Stimulated activated naive CD8-positive, alpha-beta T cell treated with anti-CD3 and anti-CD28 coated beads, Interleukin-15, Interleukin-2, amounts not matched to agents 100 U/mL and 50 U/mL, for 24 hours (primary cell): ENCODE results near the gene MAGEA8.
"Not testable (repeated sequence)": the region's sequence is repeated elsewhere in the genome, so short reads cannot be mapped to it uniquely, and the experiment has no call there.

ENCODE experiments used
- ATAC-seq: fragments of 150-1000 bp; cut with Tn5 transposase; one replicate; pipeline ENCODE4 v1.10.0; 2021
- DNase-seq: peaks from one replicate; pipeline ENCODE4 v3.0.0; 2021

Gene MAGEA8

DNA sequence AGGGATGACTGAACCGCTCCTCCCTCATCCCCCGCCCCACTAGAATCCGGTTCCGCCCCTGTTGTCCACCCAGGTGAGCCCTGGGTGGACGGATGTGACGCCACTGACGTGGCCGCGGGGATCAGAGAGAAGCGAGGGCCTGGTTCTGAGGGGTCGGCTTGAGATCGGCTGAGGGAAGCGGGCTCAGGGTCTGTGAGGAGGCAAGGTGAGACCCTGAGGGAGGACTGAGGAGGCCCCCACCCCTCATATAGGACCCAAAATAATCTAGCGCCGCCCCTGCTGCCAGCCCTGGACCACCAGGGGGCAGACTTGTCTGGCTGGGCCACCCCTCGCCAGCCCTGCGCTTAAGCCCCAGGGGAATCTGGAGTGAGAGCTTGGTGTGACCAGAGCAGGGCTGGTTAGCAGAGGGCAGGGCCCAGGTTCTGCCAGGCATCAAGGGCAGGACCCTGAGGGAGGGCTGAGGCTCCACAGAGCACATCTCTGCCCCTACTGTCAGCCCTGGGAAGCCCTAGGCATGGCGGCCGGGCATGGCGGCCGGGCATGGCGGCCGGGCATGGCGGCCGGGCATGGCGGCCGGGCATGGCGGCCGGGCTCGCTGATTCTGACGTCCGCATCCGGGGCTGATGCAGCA, at the start of gene MAGEA8:
Gene MAGEA8, plus strand, starts transcription at position 103 of the 631 bp plus-strand sequence. CDS start 3,090 bp downstream, outside the sequence.
- peak; percentile 16 for DNase-seq
- no peak for ATAC-seq

DNA sequence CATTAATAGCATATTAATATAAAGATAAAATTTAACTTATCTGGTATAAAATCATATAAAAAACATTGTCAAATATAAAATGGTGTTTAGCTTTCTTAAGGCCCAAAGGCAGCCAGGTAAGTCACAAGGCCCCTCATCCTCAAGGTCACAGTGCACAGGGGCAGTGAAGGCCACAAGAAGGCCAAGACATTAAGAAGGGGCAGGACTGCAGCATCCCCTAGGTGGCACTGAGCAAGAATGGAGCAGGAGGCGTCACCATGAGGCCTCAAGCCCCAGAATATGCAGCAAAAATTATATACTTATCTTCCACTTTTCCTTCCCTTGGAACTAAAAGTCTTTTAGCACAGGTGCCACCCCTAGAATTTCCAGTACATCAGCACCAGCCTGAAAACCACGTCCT, 49.5 kb upstream of the MAGEA8 start:
- DNase-seq (no peak), ATAC-seq (no peak)

GRCh38 chrX:149836728-149837127, 44.3 kb upstream of the MAGEA8 start:
- ATAC-seq, DNase-seq: not testable (repeated sequence)

- ATAC-seq (no peak), DNase-seq (no peak)
Measured at GRCh38 chrX:149837167-149837566, 43.8 kb upstream of the MAGEA8 start.

GRCh38 chrX:149837639-149838038, 43.3 kb upstream of the MAGEA8 start:
- DNase-seq = no peak

GRCh38 chrX:149841929-149842328, 39.1 kb upstream of the MAGEA8 start:
- ATAC-seq (no peak), DNase-seq (no peak)

More at GRCh38 chrX:149837639-149838038, 43.3 kb upstream of the MAGEA8 start:
- ATAC-seq = peak; percentile 93

DNA sequence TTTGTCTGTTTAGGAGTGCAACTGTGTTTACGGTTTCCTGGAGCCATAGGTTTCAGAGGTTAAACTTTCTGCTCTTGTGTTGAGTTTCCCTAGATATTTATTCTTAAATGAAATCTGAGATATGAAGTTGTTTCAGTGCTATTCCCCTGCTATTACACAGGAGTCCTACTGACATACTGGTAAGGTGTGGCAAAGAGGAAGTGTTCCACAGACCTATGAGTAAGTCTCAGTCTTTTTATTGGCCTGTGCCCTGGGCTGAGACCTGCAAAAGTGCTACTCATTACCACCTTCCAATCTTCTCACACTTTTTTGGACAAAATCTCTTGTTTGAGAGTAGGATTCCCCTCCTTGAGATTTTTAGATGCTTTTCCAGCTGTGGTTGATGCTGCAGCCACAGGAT, 35.6 kb upstream of the MAGEA8 start:
- no peak for ATAC-seq

GRCh38 chrX:149846789-149847188, 34.2 kb upstream of the MAGEA8 start:
- DNase-seq (no peak), ATAC-seq (no peak)

More for the DNA sequence above, 35.6 kb upstream of the MAGEA8 start:
- no peak for DNase-seq

DNA sequence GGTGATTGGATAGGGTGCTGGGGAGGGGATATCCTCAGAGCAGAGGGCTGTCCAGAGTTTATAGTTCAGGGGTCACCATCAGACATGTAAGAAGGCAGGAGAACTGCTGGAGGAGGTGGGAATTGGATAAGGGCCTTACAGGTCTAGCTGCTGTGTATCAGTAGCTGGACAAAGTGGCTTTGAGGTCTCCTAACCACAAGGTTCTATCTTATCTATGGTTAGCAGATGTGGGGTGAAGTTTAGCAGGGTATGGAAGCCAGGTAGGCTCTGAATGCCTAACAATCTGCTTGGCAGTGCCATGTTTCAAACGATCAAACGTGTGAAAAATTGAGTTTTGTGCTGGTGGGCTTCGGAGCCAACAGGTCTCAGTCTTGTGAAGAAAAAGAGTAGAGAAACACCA, 32.1 kb upstream of the MAGEA8 start:
- ATAC-seq = no peak
- no peak for DNase-seq

DNA sequence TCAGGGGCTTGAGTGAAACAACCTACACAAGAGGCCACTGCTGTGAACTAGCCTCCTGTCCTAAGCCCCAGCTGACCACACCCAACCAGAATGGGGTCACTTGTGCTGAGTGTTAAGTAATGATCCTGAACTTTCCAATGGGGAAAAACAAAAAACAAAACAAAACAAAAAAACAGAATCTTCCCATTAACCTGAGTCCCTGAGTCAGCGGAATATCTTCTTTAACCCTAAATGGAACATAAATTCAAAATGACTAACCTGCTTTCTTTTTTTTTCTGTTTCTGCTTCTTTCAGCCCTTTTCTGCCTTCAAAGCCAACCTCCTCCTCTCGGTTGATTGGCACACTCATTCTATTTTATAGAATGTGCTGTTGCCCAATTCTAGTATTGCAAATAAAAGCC, 31.2 kb upstream of the MAGEA8 start:
- no peak for DNase-seq
- ATAC-seq = no peak

DNA sequence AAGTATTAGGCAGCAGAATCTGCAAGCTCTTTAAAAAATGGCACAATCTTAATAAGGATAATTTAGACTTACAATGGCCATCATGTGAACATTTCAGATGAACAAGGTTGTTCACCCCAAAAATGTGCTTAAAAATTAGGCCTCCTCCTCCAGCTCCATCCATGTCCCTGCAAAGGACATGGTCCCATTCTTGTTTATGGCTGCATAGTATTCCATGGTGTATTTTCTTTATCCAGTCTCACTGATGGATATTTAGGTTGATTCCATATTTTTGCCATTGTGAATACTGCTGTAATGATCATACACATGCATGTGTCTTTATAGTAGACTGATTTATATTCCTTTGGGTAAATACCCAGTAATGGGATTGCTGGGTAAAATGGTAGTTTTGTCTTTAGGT, 29.1 kb upstream of the MAGEA8 start:
- ATAC-seq (no peak), DNase-seq (no peak)

DNA sequence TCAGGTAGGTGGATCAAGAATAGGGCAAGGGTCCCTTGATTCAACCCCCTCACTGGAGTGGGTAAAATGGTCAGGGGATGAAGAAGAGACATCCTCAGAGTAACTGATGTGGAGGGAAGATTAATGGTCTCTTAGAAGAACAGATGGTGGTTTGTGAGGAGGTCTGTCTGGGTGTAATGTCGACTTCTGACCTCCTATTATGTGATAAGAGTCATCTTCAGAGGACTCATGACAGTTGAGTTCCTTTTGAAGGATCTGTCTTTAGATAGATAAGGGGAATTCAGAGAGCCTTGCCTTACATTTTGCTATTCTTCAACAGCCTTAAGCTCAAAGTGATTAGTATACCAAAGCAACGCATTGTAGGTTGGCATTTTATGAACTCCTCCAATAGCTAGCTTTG, 27.1 kb upstream of the MAGEA8 start:
- DNase-seq = no peak
- ATAC-seq = no peak

DNA sequence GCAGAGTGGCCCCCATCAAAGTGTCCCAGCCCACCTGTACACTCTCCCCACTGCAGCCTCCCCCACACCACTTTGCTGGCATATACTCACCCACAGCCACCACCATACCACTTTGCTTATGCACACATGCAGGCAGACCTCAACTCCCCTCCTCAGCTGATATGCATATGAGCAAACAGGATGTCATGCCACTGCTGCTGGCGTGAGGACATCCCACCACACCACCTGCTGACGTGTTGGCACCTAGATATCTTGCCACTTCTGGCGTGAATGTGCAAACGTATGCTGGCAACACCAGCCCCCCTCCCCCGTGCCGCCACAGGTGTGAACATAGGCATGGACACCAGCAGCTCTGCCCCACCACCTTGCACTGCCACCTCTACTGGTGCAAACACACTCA, 22.4 kb upstream of the MAGEA8 start:
- ATAC-seq (no peak), DNase-seq (no peak)

DNA sequence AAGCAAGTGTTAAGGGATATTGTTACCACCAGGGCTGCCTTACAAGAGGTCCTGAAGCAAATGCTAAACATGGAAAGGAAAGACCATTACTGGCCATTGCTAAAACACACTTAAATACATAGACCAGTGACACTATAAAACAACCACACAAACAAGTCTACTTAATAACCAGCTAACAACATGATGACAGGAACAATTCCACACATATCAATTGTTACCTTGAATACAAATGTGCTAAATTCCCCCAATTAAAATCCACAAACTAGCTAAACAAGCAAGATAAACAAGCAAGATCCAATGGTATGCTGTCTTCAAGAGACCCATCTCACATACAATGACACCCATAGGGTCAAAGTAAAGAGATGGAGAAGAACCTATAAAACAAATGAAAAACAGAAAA, 20.5 kb upstream of the MAGEA8 start:
- no peak for ATAC-seq
- no peak for DNase-seq

DNA sequence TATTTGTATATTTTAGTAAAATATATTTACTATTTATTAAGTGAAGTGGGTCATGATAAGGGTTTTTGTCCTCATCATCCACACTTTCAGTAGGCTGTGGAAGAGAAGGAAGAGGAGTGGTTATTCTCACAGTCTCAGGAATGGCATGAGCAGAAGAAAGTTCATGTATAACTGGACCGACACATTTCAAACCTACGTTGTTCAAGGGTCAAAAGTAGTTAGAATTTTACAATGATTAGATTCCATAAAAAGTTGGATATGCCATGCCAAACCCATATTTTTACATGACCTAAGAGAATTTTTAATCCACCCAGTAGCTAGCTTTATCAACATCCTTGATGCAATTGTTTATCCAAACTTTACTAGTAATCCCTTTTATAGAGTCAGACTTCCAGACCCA, 15.6 kb upstream of the MAGEA8 start:
- no peak for ATAC-seq
- no peak for DNase-seq

GRCh38 chrX:149867488-149867887, 13.5 kb upstream of the MAGEA8 start:
- DNase-seq = no peak
- ATAC-seq = no peak

DNA sequence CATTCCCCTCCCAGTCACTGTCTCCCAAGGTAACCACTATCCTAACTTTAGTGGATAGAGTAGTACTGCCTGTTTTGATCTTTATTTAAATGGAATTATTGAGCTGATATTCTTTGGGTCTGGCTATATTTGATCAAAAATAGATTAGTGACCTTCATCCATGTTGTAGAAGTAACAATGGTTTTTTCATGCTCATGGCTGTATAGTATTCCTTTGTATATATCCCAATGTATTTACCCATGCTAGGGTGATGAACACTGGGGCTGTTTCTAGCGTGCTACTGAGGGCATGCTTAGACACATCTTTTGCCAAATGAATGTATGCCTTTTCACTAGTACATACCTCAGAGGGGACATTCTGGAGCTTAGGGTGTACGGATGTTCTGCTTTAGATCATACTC, 10.1 kb upstream of the MAGEA8 start:
- DNase-seq = no peak
- no peak for ATAC-seq

GRCh38 chrX:149871433-149871832, 9.6 kb upstream of the MAGEA8 start:
- DNase-seq (no peak), ATAC-seq (peak; percentile 55)

GRCh38 chrX:149871940-149872339, 9.0 kb upstream of the MAGEA8 start:
- peak; percentile 69 for DNase-seq
- ATAC-seq = peak; percentile 96

DNA sequence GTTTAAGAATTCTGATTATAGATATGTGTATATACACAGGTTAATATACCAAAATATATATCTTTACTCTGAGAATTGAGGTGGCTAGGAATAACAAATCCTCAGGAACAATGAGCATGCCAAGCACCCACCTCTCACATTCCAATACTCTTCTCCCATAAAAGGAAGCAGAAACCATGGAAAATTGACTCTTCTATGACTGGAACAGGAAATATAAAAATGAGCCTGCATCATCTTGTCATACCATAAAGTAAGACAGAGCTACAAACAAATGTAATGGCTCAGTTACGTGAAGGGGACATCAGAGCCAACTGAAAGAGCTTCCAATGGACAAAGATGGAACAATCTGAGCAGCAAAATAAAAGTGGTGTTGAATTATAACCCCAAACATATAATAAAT, 3.8 kb upstream of the MAGEA8 start:
- no peak for ATAC-seq
- no peak for DNase-seq

GRCh38 chrX:149877636-149878035, 3.3 kb upstream of the MAGEA8 start:
- ATAC-seq = no peak

GRCh38 chrX:149890828-149891227, 9.8 kb downstream of the MAGEA8 start:
- ATAC-seq, DNase-seq: not testable (repeated sequence)

More at GRCh38 chrX:149877636-149878035, 3.3 kb upstream of the MAGEA8 start:
- DNase-seq = no peak

DNA sequence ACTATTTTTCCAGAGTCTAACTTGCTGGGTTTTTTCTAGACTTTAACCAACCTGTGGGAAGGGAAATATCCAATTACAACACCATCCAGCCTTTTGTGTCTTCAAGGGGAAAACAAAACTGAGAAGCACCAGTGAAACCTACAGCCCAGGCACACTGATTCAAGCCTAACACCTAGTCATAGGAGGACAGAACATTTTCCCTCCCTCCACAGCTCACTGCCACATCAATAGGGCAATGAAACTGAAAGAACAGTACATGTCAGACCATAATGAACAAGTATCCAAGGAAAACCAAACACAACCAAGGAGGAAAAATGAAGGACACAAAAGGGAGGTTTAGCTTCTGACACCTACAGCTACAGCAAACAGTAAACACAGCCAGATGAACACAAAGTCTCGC, 17.6 kb downstream of the MAGEA8 start:
- DNase-seq = no peak
- ATAC-seq = peak; percentile 68
